ENCODE data around the gene KCNIP3.

GRCh38 chr2:95383635-95384027 lies 86.5 kb downstream of the KCNIP3 start:
- TF ChIP-seq CTCF (IDR thresholded peaks at IDR 0.05), result no peak
- TF ChIP-seq EZH2 (IDR thresholded peaks at IDR 0.05; ENCODE audit: borderline replicate concordance, insufficient read depth, low read depth, low read length, poor library complexity, severe bottlenecking), result no peak

Measured in B cell (primary cell).